Right lobe of liver (tissue), 6 donors: ENCODE data around the gene SMC4. TPM values are rescaled to one million over a fixed set of nuclear protein-coding genes. Genes with fewer than 3 reads are reported as not detected.

Experiments used
- ATAC-seq, 4 donors: fragments of 200-7000 bp; cut with Tn5 transposase; one replicate each; pipeline ENCODE4 v1.9.1; 2020; ENCODE audit warnings: mild to moderate bottlenecking in 4 of 4, moderate library complexity in 4 of 4
- DNase-seq, 3 donors: peaks; one replicate each; pipeline ENCODE4 v3.0.0-alpha.2; 2020
- H3K27ac ChIP-seq, 3 donors: fragments of 200-600 bp; one replicate each; pipeline ENCODE4 v1.8.0; 2022
- H3K27me3 ChIP-seq, 2 donors: fragments of 200-600 bp; one replicate each; pipeline ENCODE4 v1.8.0; 2022
- H3K36me3 ChIP-seq, 4 donors: fragments of 200-600 bp; sonication (generic) in 1 of 4; one replicate each; pipeline versions ENCODE4 v1.5.1 to v1.8.0; 2017 to 2022; ENCODE audit warnings: control low read depth in 1 of 4
- H3K4me1 ChIP-seq, 4 donors: fragments of 200-600 bp; sonication (generic) in 1 of 4; one replicate each; pipeline versions ENCODE4 v1.5.1 to v1.8.0; 2017 to 2022; ENCODE audit warnings: control low read depth in 1 of 4
- H3K4me3 ChIP-seq, 3 donors: fragments of 200-600 bp; one replicate each; pipeline ENCODE4 v1.8.0; 2022
- H3K9me3 ChIP-seq, 4 donors: fragments of 200-600 bp; sonication (generic) in 1 of 4; one replicate each; pipeline versions ENCODE4 v1.5.1 to v1.8.0; 2017 to 2022; ENCODE audit warnings: control low read depth in 1 of 4
- CTCF ChIP-seq, 4 donors: fragments of 200-600 bp in 3 of 4; fragments of 450-650 bp in 1 of 4; IDR thresholded peaks; one replicate each; pipeline versions ENCODE4 v1.5.1 to v1.8.0; 2016 to 2022; ENCODE audit warnings: antibody characterized with exemption in 4 of 4, mild to moderate bottlenecking in 2 of 4
- POLR2A ChIP-seq: fragments of 450-650 bp; IDR thresholded peaks from one replicate; pipeline ENCODE4 v1.6.1; 2017; ENCODE audit warnings: antibody characterized with exemption, mild to moderate bottlenecking
- WGBS: methylation state at CpG from one replicate; pipeline ENCODE4 v1.1.6; 2018; ENCODE audit warnings: low coverage, low lambda C conversion rate; ENCODE audit not compliant: insufficient coverage; ENCODE audit errors: missing lambda C conversion rate; 5-methylcytosine and 5-hydroxymethylcytosine counted together
- intact Hi-C, 2 donors: fragments of 100-400 bp; cut with DNase I; formaldehyde crosslinking; loops; one replicate each; pipeline versions ENCODE4 v1.11.2 to v1.14.1; 2022
- total RNA-seq, 6 experiments: library from RNA; depleted of rRNA in 2 of 6; stranded (reverse); fragments of >200 nt in 2 of 6; fragmentation: NEBNext Ultra II Directional in 3 of 6; extraction: Animal tissue kit (Norgen Biotek cat#: 25700) in 3 of 6; gene quantifications; one replicate each; pipeline versions ENCODE4 v1.1.0 to v1.2.4, GENCODE V29; 2016 to 2023
- donor health status: DM: no; HTN: yes; CAD: no.
- donor health status: DM: no; HTN: no; CAD: no.
- donor health status: DM: no; HTN: no; CAD: no.
- donor health status: DM: no; HTN: yes; CAD: no.
- donor health status: DM: no; HTN: yes; CAD: no.

The SMC4 gene
- total RNA-seq, 6 experiments from 2014 or later: 11.3 to 26.7 (median 18.1) TPM

- TF ChIP-seq CTCF (IDR thresholded peaks at IDR 0.05) (no peak), POLR2A (no peak)
- DNase-seq: no peak
- no peaks in the 10 kb centered on the region for H3K36me3 ChIP-seq
- H3K4me3 ChIP-seq: no peak overlapping the region
- no peaks in the 10 kb centered on the region for H3K27me3 ChIP-seq
- ATAC-seq: no peak
- no peaks in the 10 kb centered on the region for H3K9me3 ChIP-seq
- H3K4me1 ChIP-seq: no peaks in the 10 kb centered on the region
- intact Hi-C loops: no loop called here
- 90% methylated on average over 3 of the region's 3 CpGs for WGBS
- H3K27ac ChIP-seq: no peak overlapping the region
Measured at GRCh38 chr3:160455846-160456245, 56.4 kb downstream of the SMC4 start.

GRCh38 chr3:160458151-160458550, 58.7 kb downstream of the SMC4 start:
- Histone ChIP-seq H3K4me3 (no peak overlapping the region), H3K4me1 (no peaks in the 10 kb centered on the region), H3K27me3 (no peaks in the 10 kb centered on the region), H3K9me3 (no peaks in the 10 kb centered on the region), H3K27ac (no peak overlapping the region), H3K36me3 (no peaks in the 10 kb centered on the region)
- intact Hi-C loops: no loop called here
- TF ChIP-seq CTCF (IDR thresholded peaks at IDR 0.05): no peak
- TF ChIP-seq POLR2A: no peak
- ATAC-seq: no peak
- 59% methylated on average over 3 of the region's 4 CpGs for WGBS
- no peak for DNase-seq

GRCh38 chr3:160459450-160459970, 60.1 kb downstream of the SMC4 start:
- no peak for DNase-seq
- H3K27me3 ChIP-seq: no peaks in the 10 kb centered on the region
- intact Hi-C loops: no loop called here
- no peak overlapping the region for H3K27ac ChIP-seq
- no peaks in the 10 kb centered on the region for H3K36me3 ChIP-seq
- TF ChIP-seq POLR2A: no peak
- no peak for TF ChIP-seq CTCF (IDR thresholded peaks at IDR 0.05)
- WGBS: 84% methylated on average over 8 of the region's 9 CpGs
- no peaks in the 10 kb centered on the region for H3K9me3 ChIP-seq
- H3K4me3 ChIP-seq: no peak overlapping the region
- no peak for ATAC-seq
- no peaks in the 10 kb centered on the region for H3K4me1 ChIP-seq

GRCh38 chr3:160460033-160460432, 60.6 kb downstream of the SMC4 start:
- Histone ChIP-seq H3K27me3 (no peaks in the 10 kb centered on the region), H3K4me3 (no peak overlapping the region), H3K27ac (no peak overlapping the region), H3K4me1 (no peaks in the 10 kb centered on the region), H3K9me3 (no peaks in the 10 kb centered on the region), H3K36me3 (no peaks in the 10 kb centered on the region)
- 80% methylated on average over 2 of the region's 3 CpGs for WGBS
- intact Hi-C loops: no loop called here
- DNase-seq: no peak
- no peak for ATAC-seq
- TF ChIP-seq CTCF (IDR thresholded peaks at IDR 0.05): no peak
- TF ChIP-seq POLR2A: no peak

GRCh38 chr3:160464321-160464720, 64.9 kb downstream of the SMC4 start:
- Histone ChIP-seq H3K4me1 (no peaks in the 10 kb centered on the region), H3K9me3 (no peaks in the 10 kb centered on the region), H3K4me3 (no peak overlapping the region), H3K36me3 (no peaks in the 10 kb centered on the region), H3K27me3 (no peaks in the 10 kb centered on the region), H3K27ac (no peak overlapping the region)
- WGBS: 98% methylated on average over 2 of the region's 2 CpGs
- no peak for ATAC-seq
- intact Hi-C loops: no loop called here
- no peak for DNase-seq
- TF ChIP-seq CTCF (IDR thresholded peaks at IDR 0.05) (no peak), POLR2A (no peak)
